ENCODE data around the gene BLOC1S1. TPM values are rescaled to one million over a fixed set of nuclear protein-coding genes. Genes with fewer than 3 reads are reported as not detected.
A peak's percentile ranks its signal among the peaks of the same experiment; 100 is the strongest.

Gene BLOC1S1
- total RNA-seq, 1 donor from 2014 or later, result 71.2 TPM

DNA sequence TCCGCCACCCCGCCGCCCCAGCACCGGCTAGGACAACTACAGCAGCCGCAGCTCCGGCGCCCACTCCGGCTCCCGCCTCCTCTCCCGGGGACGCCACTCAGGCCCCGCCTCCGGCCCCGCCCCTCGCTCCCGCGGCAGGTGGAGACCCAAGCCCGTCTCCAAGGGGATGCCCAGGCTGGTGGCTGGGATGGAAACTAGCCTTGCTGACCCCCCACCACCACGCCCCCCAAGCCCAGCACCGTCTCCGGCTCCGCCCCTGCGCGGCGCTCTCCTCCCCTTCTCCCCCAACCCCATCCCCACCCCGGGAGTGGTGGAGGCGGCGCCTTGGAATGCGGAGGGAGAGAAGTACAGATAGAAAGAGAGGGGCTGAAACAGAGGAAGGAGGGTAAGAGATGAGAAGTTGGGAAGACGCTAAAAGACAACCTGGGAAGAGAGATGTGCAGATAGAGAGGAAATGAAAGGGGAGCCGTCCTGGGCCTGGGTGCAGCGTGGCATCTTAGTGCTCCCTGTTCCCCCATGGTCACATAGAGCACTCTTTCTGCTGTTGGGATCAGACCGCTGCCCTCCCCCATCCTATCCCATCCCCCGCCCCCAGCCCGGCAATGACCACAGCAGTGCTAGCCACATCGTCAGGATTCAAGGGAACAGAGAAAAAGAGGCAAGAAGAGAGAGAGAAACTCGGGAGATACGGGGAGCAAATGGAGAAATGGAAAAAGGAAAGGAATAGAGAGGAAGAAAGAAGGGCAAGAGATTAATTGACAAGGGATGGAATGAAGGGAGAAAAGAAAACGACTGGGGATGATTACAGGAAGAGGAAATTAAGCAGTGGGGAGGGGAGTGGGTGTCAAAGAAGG is 7.8 kb upstream of the BLOC1S1 start, which contains the start of gene ITGA7:
Gene ITGA7, minus strand, starts transcription at position 64 of the 854 bp plus-strand sequence. CDS start 222 bp downstream, outside the sequence.
- peak within 1 kb of the TSS; percentile 71 for H3K27ac Mint-ChIP-seq (ENCODE audit: unreplicated experiment)
- peak within 1 kb of the TSS; percentile 96 for H3K4me3 Mint-ChIP-seq (ENCODE audit: unreplicated experiment)
- peaks cover 9% of the 10 kb centered on the region for H3K27me3 Mint-ChIP-seq (ENCODE audit: unreplicated experiment)
- no peaks in the 10 kb centered on the region for H3K36me3 Mint-ChIP-seq (ENCODE audit: unreplicated experiment)
- peaks cover 28% of the 10 kb centered on the region for H3K4me1 Mint-ChIP-seq (ENCODE audit: low read depth, unreplicated experiment)
- peaks cover 4% of the 10 kb centered on the region for H3K9me3 Mint-ChIP-seq (ENCODE audit: unreplicated experiment)
- peak; percentile 91 for DNase-seq
- TF ChIP-seq, protein P1, sequence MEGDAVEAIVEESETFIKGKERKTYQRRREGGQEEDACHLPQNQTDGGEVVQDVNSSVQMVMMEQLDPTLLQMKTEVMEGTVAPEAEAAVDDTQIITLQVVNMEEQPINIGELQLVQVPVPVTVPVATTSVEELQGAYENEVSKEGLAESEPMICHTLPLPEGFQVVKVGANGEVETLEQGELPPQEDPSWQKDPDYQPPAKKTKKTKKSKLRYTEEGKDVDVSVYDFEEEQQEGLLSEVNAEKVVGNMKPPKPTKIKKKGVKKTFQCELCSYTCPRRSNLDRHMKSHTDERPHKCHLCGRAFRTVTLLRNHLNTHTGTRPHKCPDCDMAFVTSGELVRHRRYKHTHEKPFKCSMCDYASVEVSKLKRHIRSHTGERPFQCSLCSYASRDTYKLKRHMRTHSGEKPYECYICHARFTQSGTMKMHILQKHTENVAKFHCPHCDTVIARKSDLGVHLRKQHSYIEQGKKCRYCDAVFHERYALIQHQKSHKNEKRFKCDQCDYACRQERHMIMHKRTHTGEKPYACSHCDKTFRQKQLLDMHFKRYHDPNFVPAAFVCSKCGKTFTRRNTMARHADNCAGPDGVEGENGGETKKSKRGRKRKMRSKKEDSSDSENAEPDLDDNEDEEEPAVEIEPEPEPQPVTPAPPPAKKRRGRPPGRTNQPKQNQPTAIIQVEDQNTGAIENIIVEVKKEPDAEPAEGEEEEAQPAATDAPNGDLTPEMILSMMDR (IDR thresholded peaks at IDR 0.05; ENCODE audit: partially characterized antibody, unreplicated experiment), result no peak

DNA sequence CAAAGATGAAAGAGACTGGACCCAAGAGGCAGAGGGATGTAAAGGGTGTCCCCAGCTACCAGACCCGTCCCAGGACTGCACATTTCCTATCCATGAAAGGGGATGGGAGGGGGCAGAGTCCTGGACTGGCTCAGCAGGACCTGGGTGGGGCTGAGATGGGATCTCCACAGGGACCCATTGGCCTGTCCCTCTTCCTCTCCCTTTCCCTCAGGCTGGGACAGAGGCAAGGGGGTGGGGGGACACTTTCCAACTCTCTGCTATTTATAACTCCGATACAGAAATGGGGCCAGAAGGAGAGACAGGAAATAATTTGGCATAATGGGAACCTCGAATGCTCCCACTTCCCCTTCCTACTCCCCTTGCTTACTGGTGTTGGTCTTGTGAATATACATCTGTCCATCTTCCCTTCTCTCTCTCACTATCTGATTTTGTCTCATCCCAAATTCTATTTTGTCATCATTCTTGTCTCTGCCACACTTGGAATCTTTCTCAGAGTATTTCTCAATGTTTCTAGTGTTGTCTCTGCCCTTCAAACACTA is 7.1 kb upstream of the BLOC1S1 start:
- TF ChIP-seq, protein P1 (IDR thresholded peaks at IDR 0.05; ENCODE audit: partially characterized antibody, unreplicated experiment), result no peak
- Mint-ChIP-seq H3K27ac (ENCODE audit: unreplicated experiment) (peak overlapping the region; percentile 4), H3K4me1 (ENCODE audit: low read depth, unreplicated experiment) (peaks cover 27% of the 10 kb centered on the region), H3K27me3 (ENCODE audit: unreplicated experiment) (peaks cover 9% of the 10 kb centered on the region), H3K4me3 (ENCODE audit: unreplicated experiment) (peak overlapping the region; percentile 84), H3K36me3 (ENCODE audit: unreplicated experiment) (no peaks in the 10 kb centered on the region), H3K9me3 (ENCODE audit: unreplicated experiment) (peaks cover 4% of the 10 kb centered on the region)
- peak; percentile 7 for DNase-seq

DNA sequence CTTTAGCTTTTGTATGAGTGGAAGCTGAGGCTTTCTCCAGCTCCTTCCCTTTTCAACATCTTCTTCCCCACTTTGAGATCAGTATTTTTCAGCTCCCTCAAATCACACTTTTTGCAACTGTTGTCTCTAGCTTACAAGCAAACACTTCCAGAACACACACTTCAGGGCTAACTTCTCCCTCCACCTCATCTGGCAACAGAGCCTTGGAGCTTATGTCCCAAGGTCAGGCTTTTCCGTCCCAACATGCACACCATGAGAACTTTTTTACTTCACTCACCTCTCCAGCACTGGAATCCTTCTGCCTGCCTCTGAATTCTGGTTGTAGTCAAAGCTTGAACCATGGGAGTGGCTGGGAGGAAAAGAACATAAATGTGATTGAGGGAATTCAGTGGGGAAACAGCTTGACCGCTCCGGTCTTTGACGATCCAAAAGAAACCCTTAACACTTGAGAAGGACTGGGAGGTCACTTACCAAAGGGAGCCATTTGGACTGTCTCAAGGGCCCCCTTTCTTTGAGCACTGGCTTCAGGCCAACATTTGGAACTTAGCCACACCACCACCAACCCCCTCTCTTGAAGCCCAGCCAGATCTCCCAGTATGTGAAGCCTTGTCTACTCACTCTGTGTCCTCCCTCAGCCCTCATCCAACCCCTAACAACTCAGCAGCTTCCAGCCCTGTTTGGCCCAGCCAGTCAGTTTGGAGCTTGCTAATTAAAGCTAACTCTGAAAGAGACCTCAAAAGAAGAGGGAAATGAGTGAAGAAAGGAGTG is 3.9 kb upstream of the BLOC1S1 start:
- Mint-ChIP-seq H3K27ac (ENCODE audit: unreplicated experiment) (no peak overlapping the region), H3K4me1 (ENCODE audit: low read depth, unreplicated experiment) (peaks cover 16% of the 10 kb centered on the region), H3K4me3 (ENCODE audit: unreplicated experiment) (peak overlapping the region; percentile 0), H3K36me3 (ENCODE audit: unreplicated experiment) (no peaks in the 10 kb centered on the region), H3K9me3 (ENCODE audit: unreplicated experiment) (peaks cover 12% of the 10 kb centered on the region), H3K27me3 (ENCODE audit: unreplicated experiment) (peaks cover 12% of the 10 kb centered on the region)
- no peak for DNase-seq
- TF ChIP-seq, protein P1 (IDR thresholded peaks at IDR 0.05; ENCODE audit: partially characterized antibody, unreplicated experiment), result no peak

DNA sequence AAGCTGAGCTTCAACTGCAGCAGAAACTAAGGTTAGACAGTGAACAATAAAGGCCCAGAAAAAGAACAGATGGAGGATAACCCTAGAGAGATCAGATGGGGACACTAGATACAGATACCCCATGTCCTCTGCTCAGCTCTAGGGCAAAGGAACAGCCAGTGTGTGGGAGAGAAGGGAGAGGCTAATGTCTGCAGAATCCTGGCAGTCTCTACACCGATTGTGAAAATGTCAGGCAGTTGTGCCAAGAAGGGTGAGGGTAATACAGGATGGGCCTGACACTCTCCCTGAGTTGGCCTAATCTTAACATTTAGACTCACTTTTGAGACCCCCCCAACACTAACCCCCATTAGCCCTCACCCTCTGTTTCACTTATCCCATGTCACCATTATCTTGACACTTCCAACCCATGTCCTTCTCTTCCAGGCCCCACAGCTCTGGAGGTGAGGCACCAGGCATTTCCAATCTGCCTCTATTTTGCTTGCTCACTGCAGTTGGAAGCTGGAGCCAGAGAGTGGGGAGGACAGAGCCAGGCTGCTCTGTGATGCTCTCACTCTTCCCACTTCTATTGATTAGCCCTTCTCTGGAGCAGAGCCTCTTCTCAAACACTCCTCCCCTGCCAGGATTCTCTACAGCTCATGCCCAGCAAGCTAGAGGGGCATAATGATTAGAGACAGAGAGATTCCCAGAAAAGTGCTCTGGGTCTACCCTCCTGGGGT is 3.0 kb upstream of the BLOC1S1 start:
- TF ChIP-seq, protein P1 (IDR thresholded peaks at IDR 0.05; ENCODE audit: partially characterized antibody, unreplicated experiment), result no peak
- Mint-ChIP-seq H3K27me3 (ENCODE audit: unreplicated experiment) (peaks cover 17% of the 10 kb centered on the region), H3K4me1 (ENCODE audit: low read depth, unreplicated experiment) (peaks cover 21% of the 10 kb centered on the region), H3K9me3 (ENCODE audit: unreplicated experiment) (peaks cover 12% of the 10 kb centered on the region), H3K4me3 (ENCODE audit: unreplicated experiment) (peak overlapping the region; percentile 37), H3K36me3 (ENCODE audit: unreplicated experiment) (no peaks in the 10 kb centered on the region), H3K27ac (ENCODE audit: unreplicated experiment) (no peak overlapping the region)
- peak; percentile 10 for DNase-seq
